Endodermal cell (in vitro differentiated cells): ENCODE data around the gene SIM1. TPM values are rescaled to one million over a fixed set of nuclear protein-coding genes. Genes with fewer than 3 reads are reported as not detected.

Source experiments
- DNase-seq: peaks from one replicate; pipeline ENCODE4 v3.0.0-alpha.2; 2017
- H3K27ac ChIP-seq: 2 replicates; pipeline ENCODE4 v1.5.1; 2013; ENCODE audit warnings: mild to moderate bottlenecking, low read depth, low read length, moderate library complexity
- H3K27me3 ChIP-seq: 2 replicates; pipeline ENCODE4 v1.6.1; 2013; ENCODE audit warnings: mild to moderate bottlenecking, low read length, moderate library complexity; ENCODE audit not compliant: insufficient read depth, control insufficient read depth, poor library complexity, severe bottlenecking
- H3K36me3 ChIP-seq: 2 replicates; pipeline ENCODE4 v1.7.0; 2013; ENCODE audit warnings: mild to moderate bottlenecking, low read length, moderate library complexity; ENCODE audit not compliant: control insufficient read depth, insufficient read depth
- H3K4me1 ChIP-seq: one replicate; pipeline ENCODE4 v1.7.0; 2013; ENCODE audit warnings: low read length; ENCODE audit not compliant: control insufficient read depth, insufficient read depth
- H3K4me3 ChIP-seq: 2 replicates; pipeline ENCODE4 v1.5.1; 2013; ENCODE audit warnings: mild to moderate bottlenecking, low read length, moderate library complexity
- H3K9ac ChIP-seq: 2 replicates; pipeline ENCODE4 v1.6.1; 2013; ENCODE audit warnings: mild to moderate bottlenecking, low read length, moderate library complexity; ENCODE audit not compliant: poor library complexity, severe bottlenecking; ENCODE audit errors: extremely low read depth
- H3K9me3 ChIP-seq: 2 replicates; pipeline ENCODE4 v1.6.1; 2013; ENCODE audit warnings: mild to moderate bottlenecking, low read length, moderate library complexity; ENCODE audit not compliant: control insufficient read depth
- H3K27ac Mint-ChIP-seq: 2 replicates; pipeline ENCODE4 v1.8.0; 2020; ENCODE audit warnings: mixed read lengths
- H3K27me3 Mint-ChIP-seq: 2 replicates; pipeline ENCODE4 v1.8.0; 2021; ENCODE audit warnings: mild to moderate bottlenecking, mixed read lengths; ENCODE audit not compliant: insufficient read depth
- H3K36me3 Mint-ChIP-seq: 2 replicates; pipeline ENCODE4 v1.8.0; 2020; ENCODE audit warnings: low read depth, mixed read lengths
- H3K4me1 Mint-ChIP-seq: 2 replicates; pipeline ENCODE4 v1.8.0; 2020; ENCODE audit warnings: mixed read lengths
- H3K4me3 Mint-ChIP-seq: 2 replicates; pipeline ENCODE4 v1.8.0; 2020; ENCODE audit warnings: mild to moderate bottlenecking, moderate library complexity, mixed read lengths
- H3K9me3 Mint-ChIP-seq: 2 replicates; pipeline ENCODE4 v1.8.0; 2020; ENCODE audit warnings: mild to moderate bottlenecking, mixed read lengths
- WGBS, 2 experiments: methylation state at CpG; one replicate each; pipeline versions ENCODE4 v1.1.5 to v1.1.7; 2013; ENCODE audit warnings: missing lambda C conversion rate in 2 of 2, mixed read lengths in 1 of 2; ENCODE audit not compliant: insufficient coverage in 1 of 2, insufficient read length in 1 of 2; 5-methylcytosine and 5-hydroxymethylcytosine counted together
- total RNA-seq, 2 donors: library from RNA; stranded (reverse); fragmentation: NEBNext Ultra II Directional in 1 of 2; extraction: Animal tissue kit (Norgen Biotek cat#: 25700) in 1 of 2; gene quantifications; 2 replicates in 1 of 2; 3 replicates in 1 of 2; pipeline ENCODE4 v1.2.1, GENCODE V29; 2021
- TF ChIP-seq, protein P1 (sequence below): fragments of 200-600 bp; sonication (generic); conservative IDR thresholded peaks from 2 replicates; pipeline ENCODE4 v1.5.0; 2021; ENCODE audit warnings: antibody characterized with exemption, mild to moderate bottlenecking

Gene SIM1
- total RNA-seq, 2 donors from 2014 or later = 0.07 to 0.31 TPM

DNA sequence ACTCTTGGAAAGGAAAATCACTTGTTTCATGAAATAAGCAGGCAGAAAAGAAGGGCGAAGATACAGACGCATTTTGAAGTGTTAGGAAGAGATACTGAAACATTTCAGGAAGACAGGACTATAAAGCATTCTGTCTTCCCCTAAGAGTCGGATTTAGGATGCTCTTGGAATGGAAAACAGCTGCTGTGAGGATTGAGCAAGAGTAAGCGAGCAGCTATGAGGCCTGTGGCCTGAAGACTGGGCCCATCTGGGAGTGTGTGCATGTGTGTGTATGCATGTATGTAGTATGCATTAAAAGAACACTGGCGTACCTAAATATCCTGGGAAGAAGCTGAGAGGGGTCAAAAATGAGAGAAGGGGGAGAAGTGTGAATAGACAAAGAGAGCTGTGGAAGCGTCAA lies 83.6 kb downstream of the SIM1 start:
- no peaks in the 10 kb centered on the region for H3K9me3 ChIP-seq
- no peaks in the 10 kb centered on the region for H3K27me3 ChIP-seq
- Mint-ChIP-seq H3K27me3 (no peaks in the 10 kb centered on the region), H3K9me3 (no peaks in the 10 kb centered on the region), H3K4me1 (peaks cover 4% of the 10 kb centered on the region), H3K36me3 (no peaks in the 10 kb centered on the region), H3K4me3 (no peak overlapping the region), H3K27ac (no peak overlapping the region)
- H3K4me3 ChIP-seq = no peak overlapping the region
- H3K27ac ChIP-seq = no peak overlapping the region
- 88 to 94% methylated on average over 5 to 6 of the region's 6 CpGs for WGBS, 2 experiments
- H3K4me1 ChIP-seq = no peaks in the 10 kb centered on the region
- TF ChIP-seq, protein P1, sequence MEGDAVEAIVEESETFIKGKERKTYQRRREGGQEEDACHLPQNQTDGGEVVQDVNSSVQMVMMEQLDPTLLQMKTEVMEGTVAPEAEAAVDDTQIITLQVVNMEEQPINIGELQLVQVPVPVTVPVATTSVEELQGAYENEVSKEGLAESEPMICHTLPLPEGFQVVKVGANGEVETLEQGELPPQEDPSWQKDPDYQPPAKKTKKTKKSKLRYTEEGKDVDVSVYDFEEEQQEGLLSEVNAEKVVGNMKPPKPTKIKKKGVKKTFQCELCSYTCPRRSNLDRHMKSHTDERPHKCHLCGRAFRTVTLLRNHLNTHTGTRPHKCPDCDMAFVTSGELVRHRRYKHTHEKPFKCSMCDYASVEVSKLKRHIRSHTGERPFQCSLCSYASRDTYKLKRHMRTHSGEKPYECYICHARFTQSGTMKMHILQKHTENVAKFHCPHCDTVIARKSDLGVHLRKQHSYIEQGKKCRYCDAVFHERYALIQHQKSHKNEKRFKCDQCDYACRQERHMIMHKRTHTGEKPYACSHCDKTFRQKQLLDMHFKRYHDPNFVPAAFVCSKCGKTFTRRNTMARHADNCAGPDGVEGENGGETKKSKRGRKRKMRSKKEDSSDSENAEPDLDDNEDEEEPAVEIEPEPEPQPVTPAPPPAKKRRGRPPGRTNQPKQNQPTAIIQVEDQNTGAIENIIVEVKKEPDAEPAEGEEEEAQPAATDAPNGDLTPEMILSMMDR = no peak
- no peak for DNase-seq
- H3K9ac ChIP-seq = no peak overlapping the region
- no peaks in the 10 kb centered on the region for H3K36me3 ChIP-seq

DNA sequence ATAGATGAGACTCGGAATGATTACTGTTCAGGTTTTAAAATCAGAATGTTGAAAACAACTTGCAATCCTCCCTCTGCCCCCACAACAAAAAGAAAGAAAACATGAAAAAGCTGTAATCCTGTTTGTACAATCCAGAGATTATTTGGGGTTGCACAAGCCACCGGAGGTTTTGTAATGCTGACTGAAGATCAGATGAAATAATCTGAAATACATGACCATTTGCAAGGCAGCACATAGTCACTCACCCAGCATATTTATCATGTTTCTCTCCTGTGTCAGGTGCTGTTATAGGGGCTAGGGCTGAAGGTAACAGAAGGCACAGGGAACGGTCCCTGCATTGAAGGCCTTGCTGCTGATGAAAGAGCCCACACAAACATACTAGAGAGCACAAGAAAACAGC lies 85.3 kb downstream of the SIM1 start:
- no peaks in the 10 kb centered on the region for H3K9me3 ChIP-seq
- H3K27me3 Mint-ChIP-seq = no peaks in the 10 kb centered on the region
- TF ChIP-seq, protein P1 = no peak
- H3K36me3 ChIP-seq = no peaks in the 10 kb centered on the region
- no peaks in the 10 kb centered on the region for H3K27me3 ChIP-seq
- peaks cover 14% of the 10 kb centered on the region for H3K4me1 Mint-ChIP-seq
- H3K27ac Mint-ChIP-seq = no peak overlapping the region
- no peak for DNase-seq
- H3K27ac ChIP-seq = no peak overlapping the region
- no peaks in the 10 kb centered on the region for H3K9me3 Mint-ChIP-seq
- H3K4me1 ChIP-seq = peaks cover 4% of the 10 kb centered on the region
- WGBS, 2 experiments = 95 to 100% methylated on average over 1 to 3 of the region's 3 CpGs
- H3K4me3 Mint-ChIP-seq = no peak overlapping the region
- H3K4me3 ChIP-seq = no peak overlapping the region
- no peak overlapping the region for H3K9ac ChIP-seq
- no peaks in the 10 kb centered on the region for H3K36me3 Mint-ChIP-seq

DNA sequence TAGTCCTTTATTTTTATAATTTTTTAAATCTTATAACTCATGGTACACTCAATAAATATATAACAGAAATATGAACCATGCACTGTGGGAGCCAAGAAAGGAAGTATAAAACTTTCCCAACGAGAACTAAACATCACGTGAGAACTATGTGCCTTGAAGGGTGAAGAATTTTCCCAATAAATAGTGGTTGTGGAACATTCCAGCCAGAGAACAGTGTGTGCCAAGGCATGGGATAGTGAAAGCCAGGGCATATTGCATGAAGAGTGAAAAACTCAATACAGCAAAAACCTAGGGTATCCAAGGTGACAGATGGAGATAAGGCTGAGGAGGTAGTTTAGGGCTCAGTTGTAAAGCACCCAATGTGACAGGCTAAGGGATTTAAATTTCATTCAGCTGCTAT lies 86.1 kb downstream of the SIM1 start:
- H3K4me3 Mint-ChIP-seq = no peak overlapping the region
- Histone ChIP-seq H3K4me1 (peaks cover 4% of the 10 kb centered on the region), H3K4me3 (no peak overlapping the region), H3K9ac (no peak overlapping the region), H3K36me3 (no peaks in the 10 kb centered on the region), H3K27ac (no peak overlapping the region), H3K27me3 (no peaks in the 10 kb centered on the region), H3K9me3 (no peaks in the 10 kb centered on the region)
- no peak overlapping the region for H3K27ac Mint-ChIP-seq
- H3K27me3 Mint-ChIP-seq = no peaks in the 10 kb centered on the region
- H3K9me3 Mint-ChIP-seq = no peaks in the 10 kb centered on the region
- TF ChIP-seq, protein P1 = no peak
- no peaks in the 10 kb centered on the region for H3K36me3 Mint-ChIP-seq
- peaks cover 14% of the 10 kb centered on the region for H3K4me1 Mint-ChIP-seq
- 94 to 100% methylated on average over 2 of the region's 2 CpGs for WGBS, 2 experiments
- DNase-seq = no peak
